HEK293T (cell line): ENCODE data around the gene PLPP4.

Source experiments
- CTCF ChIA-PET: fragments of 350-600 bp; formaldehyde crosslinking; extraction: SDS; loops from one replicate; lab custom pipeline; 2021; ENCODE audit warnings: antibody characterized with exemption, inconsistent platforms; lab: Yijun Ruan, JAX
- POLR2A ChIA-PET: fragments of 350-600 bp; formaldehyde crosslinking; extraction: SDS; loops from one replicate; lab custom pipeline; 2020; ENCODE audit warnings: antibody characterized with exemption, inconsistent platforms; lab: Yijun Ruan, JAX
- DNase-seq: peaks from one replicate; pipeline ENCODE4 v3.0.0; 2012; ENCODE audit warnings: mixed read lengths; ENCODE audit errors: extremely low spot score
- ARNT ChIP-seq: fragments of 450-650 bp; IDR thresholded peaks from 2 replicates; pipeline ENCODE4 v1.6.1; 2017; ENCODE audit warnings: mild to moderate bottlenecking
- BHLHE40 ChIP-seq: fragments of 450-650 bp; IDR thresholded peaks from 2 replicates; pipeline ENCODE4 v1.6.1; 2016; ENCODE audit warnings: mild to moderate bottlenecking, moderate library complexity, borderline replicate concordance
- CTBP1 ChIP-seq: fragments of 450-650 bp; IDR thresholded peaks from 2 replicates; pipeline ENCODE4 v1.6.1; 2016; ENCODE audit warnings: borderline replicate concordance
- ELF4 ChIP-seq: fragments of 450-650 bp; IDR thresholded peaks from 2 replicates; pipeline ENCODE4 v1.6.1; 2017; ENCODE audit warnings: antibody characterized with exemption
- FOXA1 ChIP-seq: fragments of 450-650 bp; IDR thresholded peaks from 2 replicates; pipeline ENCODE4 v1.6.1; 2016; ENCODE audit warnings: mild to moderate bottlenecking
- FOXK2 ChIP-seq: fragments of 450-650 bp; IDR thresholded peaks from 2 replicates; pipeline ENCODE4 v1.6.1; 2016; ENCODE audit warnings: mild to moderate bottlenecking
- FOXM1 ChIP-seq: fragments of 450-650 bp; IDR thresholded peaks from 2 replicates; pipeline ENCODE4 v1.6.1; 2017; ENCODE audit warnings: mild to moderate bottlenecking, borderline replicate concordance
- HDGF ChIP-seq: fragments of 450-650 bp; IDR thresholded peaks from 2 replicates; pipeline ENCODE4 v1.6.1; 2017; ENCODE audit warnings: antibody characterized with exemption, borderline replicate concordance
- L3MBTL2 ChIP-seq: fragments of 450-650 bp; conservative IDR thresholded peaks from 2 replicates; pipeline ENCODE4 v1.6.1; 2016; ENCODE audit warnings: mild to moderate bottlenecking
- LEF1 ChIP-seq: fragments of 450-650 bp; IDR thresholded peaks from 2 replicates; pipeline ENCODE4 v1.6.1; 2017; ENCODE audit warnings: mild to moderate bottlenecking, borderline replicate concordance
- NFRKB ChIP-seq: fragments of 450-650 bp; IDR thresholded peaks from 2 replicates; pipeline ENCODE4 v1.6.1; 2016; ENCODE audit warnings: mild to moderate bottlenecking, moderate library complexity
- SP1 ChIP-seq: fragments of 450-650 bp; IDR thresholded peaks from 2 replicates; pipeline ENCODE4 v1.6.1; 2017
- SUZ12 ChIP-seq: fragments of 450-650 bp; IDR thresholded peaks from 2 replicates; pipeline ENCODE4 v1.6.1; 2016; ENCODE audit warnings: mild to moderate bottlenecking
- TARDBP ChIP-seq: fragments of 450-650 bp; IDR thresholded peaks from 2 replicates; pipeline ENCODE4 v1.6.1; 2016
- ZNF384 ChIP-seq: fragments of 450-650 bp; IDR thresholded peaks from 2 replicates; pipeline ENCODE4 v1.6.1; 2016
- TF ChIP-seq, protein P1 (sequence below): fragments of 450-650 bp; IDR thresholded peaks from 2 replicates; pipeline ENCODE4 v1.6.1; 2016

The PLPP4 gene

DNA sequence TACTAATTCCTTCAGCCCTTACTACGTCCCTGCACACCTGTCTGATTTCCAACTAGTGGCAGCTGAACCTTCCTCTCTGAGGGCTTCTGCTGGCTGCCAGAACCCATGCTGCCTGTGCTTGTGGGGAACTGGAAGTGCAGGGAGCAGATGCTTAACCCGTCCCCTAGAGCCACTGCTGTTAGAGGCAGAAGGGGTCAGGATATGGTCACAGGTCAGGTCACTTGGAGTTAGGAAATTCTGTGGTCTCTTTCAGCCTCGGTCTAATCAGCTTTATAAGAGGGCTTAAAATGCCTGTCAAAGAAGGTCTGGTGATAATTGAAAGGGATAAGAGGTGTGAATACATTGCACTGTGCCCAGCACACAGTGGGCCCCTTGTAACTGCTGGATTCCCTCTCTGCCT, 82.0 kb downstream of the PLPP4 start:
- DNase-seq = no peak
- ChIA-PET POLR2A (no interaction called here), CTCF (no interaction called here)
- TF ChIP-seq SP1 = no peak
- TF ChIP-seq, protein P1, sequence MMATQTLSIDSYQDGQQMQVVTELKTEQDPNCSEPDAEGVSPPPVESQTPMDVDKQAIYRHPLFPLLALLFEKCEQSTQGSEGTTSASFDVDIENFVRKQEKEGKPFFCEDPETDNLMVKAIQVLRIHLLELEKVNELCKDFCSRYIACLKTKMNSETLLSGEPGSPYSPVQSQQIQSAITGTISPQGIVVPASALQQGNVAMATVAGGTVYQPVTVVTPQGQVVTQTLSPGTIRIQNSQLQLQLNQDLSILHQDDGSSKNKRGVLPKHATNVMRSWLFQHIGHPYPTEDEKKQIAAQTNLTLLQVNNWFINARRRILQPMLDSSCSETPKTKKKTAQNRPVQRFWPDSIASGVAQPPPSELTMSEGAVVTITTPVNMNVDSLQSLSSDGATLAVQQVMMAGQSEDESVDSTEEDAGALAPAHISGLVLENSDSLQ = no peak

DNA sequence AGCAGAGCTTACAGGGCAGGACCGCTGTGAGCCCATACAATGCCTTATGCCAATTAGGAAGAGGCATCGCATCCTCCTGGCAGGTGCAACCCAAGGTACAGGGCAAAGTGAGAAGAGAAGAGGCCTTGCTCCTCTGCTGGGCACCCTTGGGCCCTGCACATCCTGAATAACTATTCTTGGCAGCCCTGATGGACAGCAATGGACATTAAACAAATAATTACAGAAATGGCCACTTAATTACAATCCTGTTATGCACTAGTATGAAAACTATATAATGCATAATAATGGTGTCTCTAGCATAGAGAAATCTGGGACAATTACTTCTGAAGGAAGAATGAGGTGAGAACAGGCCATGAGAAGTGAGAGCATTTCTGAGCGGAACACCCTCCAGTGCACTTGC, 83.5 kb downstream of the PLPP4 start:
- ChIA-PET POLR2A (no interaction called here), CTCF (no interaction called here)
- TF ChIP-seq NFRKB (no peak), CTBP1 (no peak), SUZ12 (no peak), ARNT (no peak), FOXK2 (no peak), TARDBP (no peak), BHLHE40 (no peak), SP1 (no peak), FOXA1 (no peak), FOXM1 (no peak), ZNF384 (no peak), LEF1 (no peak), HDGF (no peak), L3MBTL2 (no peak), ELF4 (no peak)
- TF ChIP-seq, protein P1 = no peak
- DNase-seq = no peak

DNA sequence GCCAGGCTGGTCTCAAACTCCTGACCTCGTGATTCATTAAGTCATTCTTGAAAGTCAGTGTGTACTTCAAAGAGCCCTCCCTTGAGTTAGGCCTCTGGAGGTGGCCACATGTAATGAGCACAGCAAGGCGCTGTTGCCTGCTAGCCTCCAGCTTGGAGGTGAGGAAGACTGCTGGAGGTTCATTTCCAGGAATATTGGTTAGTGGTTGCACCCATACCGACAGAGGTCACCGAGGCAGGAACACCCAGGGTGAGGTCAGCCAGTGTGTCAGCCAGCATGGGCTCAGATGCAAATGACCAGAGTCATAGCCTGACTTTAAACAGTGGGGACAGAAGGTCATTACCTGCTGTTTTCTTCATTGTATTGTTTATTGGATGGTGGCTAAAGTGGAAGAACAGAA, 85.0 kb downstream of the PLPP4 start:
- no peak for DNase-seq
- POLR2A ChIA-PET = no interaction called here
- no peak for TF ChIP-seq FOXA1
- TF ChIP-seq L3MBTL2 = no peak
- no peak for TF ChIP-seq CTBP1
- TF ChIP-seq NFRKB = no peak
- CTCF ChIA-PET = no interaction called here

DNA sequence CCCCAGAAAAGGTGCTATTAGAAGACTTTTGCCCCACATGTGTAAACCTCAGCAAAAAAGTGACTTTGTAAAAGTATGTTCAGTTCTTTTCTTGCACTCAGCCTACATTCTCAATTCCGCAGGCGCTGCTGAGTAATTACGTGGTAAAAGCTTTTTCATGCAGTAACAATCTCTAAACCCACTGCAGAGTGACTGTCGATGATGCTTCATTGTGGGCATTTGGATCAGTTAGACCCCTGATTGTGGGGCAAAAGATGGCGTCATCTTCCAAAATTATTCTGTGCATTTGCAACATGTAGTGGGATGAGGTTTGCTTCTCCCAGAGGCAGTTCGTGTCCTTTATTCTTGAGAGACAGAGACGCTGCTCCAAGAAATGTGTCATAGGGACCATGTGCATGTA, 85.6 kb downstream of the PLPP4 start:
- no peak for DNase-seq
- TF ChIP-seq FOXA1 (no peak), TARDBP (no peak), L3MBTL2 (no peak), FOXM1 (no peak), ARNT (no peak), SUZ12 (no peak), NFRKB (no peak), ZNF384 (no peak), LEF1 (no peak), BHLHE40 (no peak), FOXK2 (no peak)
- TF ChIP-seq, protein P1 = no peak
- CTCF ChIA-PET = no interaction called here
- POLR2A ChIA-PET = no interaction called here

DNA sequence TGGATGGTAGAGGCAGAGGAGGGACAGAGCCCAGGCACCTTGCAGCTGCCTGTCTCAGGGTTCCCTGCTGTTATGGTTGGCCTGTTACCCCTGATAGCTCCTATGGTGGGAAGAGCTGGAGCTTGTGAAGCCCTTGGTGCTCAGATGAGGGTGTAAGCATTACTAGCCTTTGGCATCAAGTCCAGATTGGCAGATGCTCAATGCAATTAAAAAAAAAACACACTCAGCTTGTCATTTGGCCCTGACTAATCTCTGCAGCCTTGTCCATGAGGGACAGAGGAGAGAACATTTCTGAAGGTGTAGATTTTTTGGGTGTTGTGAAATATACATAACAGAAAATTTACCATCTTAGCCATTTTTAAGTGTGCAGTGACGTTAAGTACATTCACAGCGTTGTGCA, 86.3 kb downstream of the PLPP4 start:
- no peak for DNase-seq
- TF ChIP-seq LEF1 (no peak), ZNF384 (no peak), ARNT (no peak), SUZ12 (no peak)
- CTCF ChIA-PET = no interaction called here
- POLR2A ChIA-PET = no interaction called here

DNA sequence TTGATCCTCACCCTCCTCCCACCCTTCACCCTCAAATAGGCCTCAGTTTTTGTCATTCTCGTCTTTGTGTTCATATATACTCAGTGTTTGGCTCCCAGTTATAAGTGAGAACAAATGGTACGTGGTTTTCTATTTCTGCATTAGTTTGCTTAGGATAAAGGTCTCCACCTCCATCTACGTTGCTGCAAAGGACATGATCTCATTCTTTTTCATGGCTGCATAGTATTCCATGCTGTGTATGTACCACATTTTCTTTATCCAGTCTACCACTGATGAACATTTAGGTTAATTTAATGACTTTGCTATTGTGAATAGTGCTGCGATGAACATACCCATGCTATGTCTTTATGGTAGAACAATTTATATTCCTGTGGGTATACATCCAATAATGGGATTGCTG, 91.2 kb downstream of the PLPP4 start:
- CTCF ChIA-PET = no interaction called here
- no peak for TF ChIP-seq TARDBP
- TF ChIP-seq NFRKB = no peak
- TF ChIP-seq, protein P1 = no peak
- no peak for TF ChIP-seq BHLHE40
- no peak for TF ChIP-seq CTBP1
- POLR2A ChIA-PET = no interaction called here
- no peak for DNase-seq

DNA sequence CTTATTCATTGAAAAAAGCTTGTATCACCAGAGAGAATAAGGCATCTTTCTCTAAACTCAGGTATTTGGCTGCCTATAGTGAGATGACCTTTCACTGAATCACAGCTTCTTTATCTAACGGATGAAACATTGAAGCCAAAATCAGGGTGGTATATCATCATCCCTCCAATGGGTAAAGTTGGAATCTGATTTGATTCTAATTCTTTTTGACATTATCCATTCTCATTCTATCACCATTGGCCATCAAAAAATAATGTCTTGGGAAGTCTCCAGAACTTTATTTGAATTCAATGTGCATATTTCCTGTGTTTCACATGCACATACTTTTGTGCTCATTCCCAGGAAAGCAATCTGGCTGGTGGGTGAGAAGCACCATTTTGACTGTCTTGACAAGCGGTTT, 95.2 kb downstream of the PLPP4 start:
- no peak for DNase-seq
- TF ChIP-seq FOXK2 (no peak), SP1 (no peak), ZNF384 (no peak), ELF4 (no peak), LEF1 (no peak), FOXA1 (no peak), ARNT (no peak), SUZ12 (no peak), FOXM1 (no peak), CTBP1 (no peak)
- TF ChIP-seq, protein P1 = no peak
- POLR2A ChIA-PET = no interaction called here
- CTCF ChIA-PET = no interaction called here
